AG10803 (cell line): ENCODE measurements around the gene PAGR1.

Source experiments
- DNase-seq: peaks from one replicate; pipeline ENCODE4 v3.0.0; 2010; ENCODE audit warnings: low read depth
- H3K4me3 ChIP-seq: 2 replicates; pipeline ENCODE4 v1.5.1; 2011; ENCODE audit warnings: mild to moderate bottlenecking, low read length, control low read depth
- CTCF ChIP-seq: conservative IDR thresholded peaks from 2 replicates; pipeline ENCODE4 v1.5.1; 2011; ENCODE audit warnings: mild to moderate bottlenecking, low read length, control low read depth, inconsistent platforms

The PAGR1 gene

GRCh38 chr16:29857133-29857760, 41.3 kb downstream of the PAGR1 start:
- TF ChIP-seq CTCF, result no peak
- H3K4me3 ChIP-seq, result no peak overlapping the region
- peak; percentile 95 for DNase-seq

DNA sequence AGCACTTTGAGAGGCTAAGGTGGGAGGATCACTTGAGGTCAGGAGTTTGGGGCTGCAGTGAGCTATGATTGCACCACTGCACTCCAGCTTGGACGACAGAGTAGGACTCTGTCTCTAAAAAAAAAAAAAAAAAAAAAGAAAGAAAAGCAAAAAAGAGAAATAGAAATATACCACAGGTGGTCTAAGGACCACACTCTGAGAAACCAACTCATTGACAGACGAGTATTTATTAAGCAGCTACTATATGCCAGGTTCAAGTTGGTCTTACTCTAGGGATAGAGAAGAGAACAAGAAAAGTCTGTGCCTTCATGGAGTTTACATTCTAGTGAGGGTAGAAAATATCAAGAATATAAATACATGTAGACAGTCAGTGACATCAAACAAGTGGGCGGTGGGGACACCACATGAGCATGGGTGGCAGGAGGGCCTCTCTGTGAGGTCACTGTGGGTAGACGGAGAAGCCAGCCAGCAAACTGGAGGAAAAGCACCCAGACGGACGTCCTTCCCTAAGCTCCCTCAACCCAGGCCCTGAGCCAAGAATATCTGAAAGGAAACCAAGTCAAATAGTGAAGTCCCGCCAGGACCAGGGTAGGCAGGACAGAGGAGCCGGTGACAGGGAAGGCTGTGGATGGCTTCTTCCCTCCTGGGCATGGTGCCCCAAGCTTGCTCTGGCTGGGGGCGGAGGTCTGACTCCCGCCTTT, 42.3 kb downstream of the PAGR1 start:
- no peak overlapping the region for H3K4me3 ChIP-seq
- no peak for DNase-seq
- TF ChIP-seq CTCF, result no peak

GRCh38 chr16:29858974-29859373, 43.0 kb downstream of the PAGR1 start:
- no peak for DNase-seq
- H3K4me3 ChIP-seq, result no peak overlapping the region
- no peak for TF ChIP-seq CTCF

DNA sequence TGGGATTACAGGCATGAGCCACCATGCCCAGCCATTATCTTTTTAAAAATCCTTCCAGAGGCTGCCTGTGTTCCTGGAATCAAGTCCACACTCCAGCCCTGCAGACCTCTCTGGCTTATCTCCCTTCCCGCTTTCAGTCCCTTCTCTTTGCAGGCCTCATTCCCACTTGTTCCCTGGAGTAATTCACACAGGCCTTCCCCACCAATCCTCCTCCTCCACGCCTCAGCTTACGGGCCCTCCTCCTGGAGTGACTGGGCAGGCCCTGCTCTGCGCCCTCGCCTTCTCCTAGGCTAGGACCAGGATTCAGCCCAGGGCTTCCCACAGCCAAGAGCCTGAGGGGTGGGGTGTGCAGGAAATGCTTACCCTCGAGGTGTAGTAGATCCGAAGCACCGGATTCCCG, 44.3 kb downstream of the PAGR1 start:
- TF ChIP-seq CTCF, result no peak
- DNase-seq, result no peak

GRCh38 chr16:29862383-29862883, 46.5 kb downstream of the PAGR1 start:
- peak; percentile 35 for TF ChIP-seq CTCF
- no peak for DNase-seq

More for the DNA sequence above, 44.3 kb downstream of the PAGR1 start:
- H3K4me3 ChIP-seq, result no peak overlapping the region

GRCh38 chr16:29862884-29863668, 47.1 kb downstream of the PAGR1 start, which contains the start of gene CDIPT:
Gene CDIPT (minus strand): TSS chr16:29863226. CDS start chr16:29862857, 369 bp downstream.
- peak within 1 kb of the TSS; percentile 86 for H3K4me3 ChIP-seq
- peak; percentile 73 for TF ChIP-seq CTCF
- DNase-seq, result peak; percentile 97

More at GRCh38 chr16:29862383-29862883, 46.5 kb downstream of the PAGR1 start:
- H3K4me3 ChIP-seq, result peak overlapping the region; percentile 86
